ENCODE measurements around the gene NOD2.

DNA sequence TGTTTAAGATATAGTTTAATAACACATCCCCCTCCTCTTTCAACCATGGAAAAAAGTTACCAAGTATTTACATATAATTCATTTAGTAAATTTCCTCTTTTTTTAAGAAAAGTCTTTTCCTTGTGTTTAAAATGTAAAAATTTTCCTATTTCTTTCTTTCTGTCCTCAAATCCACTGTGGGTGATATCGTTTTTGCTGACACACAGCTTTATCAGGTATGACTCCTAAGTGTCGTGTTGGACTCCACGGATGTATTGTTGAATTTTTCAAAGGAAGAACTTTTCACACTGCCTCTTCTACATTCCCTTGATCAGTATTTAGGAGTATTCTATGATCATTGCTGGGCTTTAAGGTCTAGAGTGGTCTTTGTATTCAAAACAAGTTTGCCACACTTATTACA is 81.6 kb downstream of the NOD2 start:
- TF ChIP-seq POLR2A (IDR thresholded peaks at IDR 0.05), result no peak
- TF ChIP-seq, protein P1, sequence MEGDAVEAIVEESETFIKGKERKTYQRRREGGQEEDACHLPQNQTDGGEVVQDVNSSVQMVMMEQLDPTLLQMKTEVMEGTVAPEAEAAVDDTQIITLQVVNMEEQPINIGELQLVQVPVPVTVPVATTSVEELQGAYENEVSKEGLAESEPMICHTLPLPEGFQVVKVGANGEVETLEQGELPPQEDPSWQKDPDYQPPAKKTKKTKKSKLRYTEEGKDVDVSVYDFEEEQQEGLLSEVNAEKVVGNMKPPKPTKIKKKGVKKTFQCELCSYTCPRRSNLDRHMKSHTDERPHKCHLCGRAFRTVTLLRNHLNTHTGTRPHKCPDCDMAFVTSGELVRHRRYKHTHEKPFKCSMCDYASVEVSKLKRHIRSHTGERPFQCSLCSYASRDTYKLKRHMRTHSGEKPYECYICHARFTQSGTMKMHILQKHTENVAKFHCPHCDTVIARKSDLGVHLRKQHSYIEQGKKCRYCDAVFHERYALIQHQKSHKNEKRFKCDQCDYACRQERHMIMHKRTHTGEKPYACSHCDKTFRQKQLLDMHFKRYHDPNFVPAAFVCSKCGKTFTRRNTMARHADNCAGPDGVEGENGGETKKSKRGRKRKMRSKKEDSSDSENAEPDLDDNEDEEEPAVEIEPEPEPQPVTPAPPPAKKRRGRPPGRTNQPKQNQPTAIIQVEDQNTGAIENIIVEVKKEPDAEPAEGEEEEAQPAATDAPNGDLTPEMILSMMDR (IDR thresholded peaks at IDR 0.05), result no peak

All from thyroid gland (tissue), 4 donors.